ENCODE results near the gene FOXP4.

GRCh38 chr6:41636833-41637193, 90.6 kb downstream of the FOXP4 start:
- TF ChIP-seq CTCF (conservative IDR thresholded peaks at IDR 0.05) (no peak), EZH2 (IDR thresholded peaks at IDR 0.05; ENCODE audit: low read depth) (no peak)
